KMS-11 (cell line): ENCODE measurements around the gene CFAP46.

Experiments used
- H2AFZ ChIP-seq: fragments of 200-600 bp; sonication (generic); 2 replicates; pipeline ENCODE4 v1.6.1; 2016; ENCODE audit warnings: antibody characterized with exemption, mixed run types, low read depth
- H3K27ac ChIP-seq: fragments of 200-600 bp; sonication (generic); 2 replicates; pipeline ENCODE4 v1.6.1; 2016; ENCODE audit warnings: mild to moderate bottlenecking, mixed run types
- H3K27me3 ChIP-seq: fragments of 200-600 bp; sonication (generic); 2 replicates; pipeline ENCODE4 v1.6.1; 2017; ENCODE audit warnings: mild to moderate bottlenecking, low read depth, mixed run types, moderate library complexity; ENCODE audit not compliant: insufficient read depth
- H3K36me3 ChIP-seq: fragments of 200-600 bp; sonication (generic); 2 replicates; pipeline ENCODE4 v1.6.1; 2017; ENCODE audit warnings: mild to moderate bottlenecking, mixed run types; ENCODE audit not compliant: insufficient read depth
- H3K4me1 ChIP-seq: fragments of 200-600 bp; sonication (generic); 2 replicates; pipeline ENCODE4 v1.6.1; 2016; ENCODE audit warnings: mild to moderate bottlenecking, low read depth, mixed run types; ENCODE audit not compliant: poor library complexity, severe bottlenecking
- H3K4me2 ChIP-seq: fragments of 200-600 bp; sonication (generic); 2 replicates; pipeline ENCODE4 v1.7.0; 2016; ENCODE audit warnings: mild to moderate bottlenecking, mixed run types
- H3K4me3 ChIP-seq: fragments of 200-600 bp; sonication (generic); IDR thresholded peaks from 2 replicates; pipeline ENCODE4 v1.6.1; 2017; ENCODE audit warnings: low read depth, low read length, mixed read lengths; ENCODE audit not compliant: insufficient read depth
- H3K79me2 ChIP-seq: fragments of 200-600 bp; sonication (generic); 2 replicates; pipeline ENCODE4 v1.6.1; 2016; ENCODE audit warnings: low read depth, mixed run types; ENCODE audit not compliant: insufficient read depth
- H3K9ac ChIP-seq: fragments of 200-600 bp; sonication (generic); 2 replicates; pipeline ENCODE4 v1.6.1; 2016; ENCODE audit warnings: mild to moderate bottlenecking, mixed run types
- H4K20me1 ChIP-seq: fragments of 200-600 bp; sonication (generic); 2 replicates; pipeline ENCODE4 v1.6.1; 2016; ENCODE audit warnings: mild to moderate bottlenecking, mixed run types; ENCODE audit not compliant: insufficient read depth
- CTCF ChIP-seq: fragments of 200-600 bp; sonication (generic); conservative IDR thresholded peaks from 2 replicates; pipeline ENCODE4 v1.6.1; 2017; ENCODE audit warnings: low read depth, mild to moderate bottlenecking, antibody characterized with exemption, low read length, moderate library complexity, mixed read lengths

Gene CFAP46

DNA sequence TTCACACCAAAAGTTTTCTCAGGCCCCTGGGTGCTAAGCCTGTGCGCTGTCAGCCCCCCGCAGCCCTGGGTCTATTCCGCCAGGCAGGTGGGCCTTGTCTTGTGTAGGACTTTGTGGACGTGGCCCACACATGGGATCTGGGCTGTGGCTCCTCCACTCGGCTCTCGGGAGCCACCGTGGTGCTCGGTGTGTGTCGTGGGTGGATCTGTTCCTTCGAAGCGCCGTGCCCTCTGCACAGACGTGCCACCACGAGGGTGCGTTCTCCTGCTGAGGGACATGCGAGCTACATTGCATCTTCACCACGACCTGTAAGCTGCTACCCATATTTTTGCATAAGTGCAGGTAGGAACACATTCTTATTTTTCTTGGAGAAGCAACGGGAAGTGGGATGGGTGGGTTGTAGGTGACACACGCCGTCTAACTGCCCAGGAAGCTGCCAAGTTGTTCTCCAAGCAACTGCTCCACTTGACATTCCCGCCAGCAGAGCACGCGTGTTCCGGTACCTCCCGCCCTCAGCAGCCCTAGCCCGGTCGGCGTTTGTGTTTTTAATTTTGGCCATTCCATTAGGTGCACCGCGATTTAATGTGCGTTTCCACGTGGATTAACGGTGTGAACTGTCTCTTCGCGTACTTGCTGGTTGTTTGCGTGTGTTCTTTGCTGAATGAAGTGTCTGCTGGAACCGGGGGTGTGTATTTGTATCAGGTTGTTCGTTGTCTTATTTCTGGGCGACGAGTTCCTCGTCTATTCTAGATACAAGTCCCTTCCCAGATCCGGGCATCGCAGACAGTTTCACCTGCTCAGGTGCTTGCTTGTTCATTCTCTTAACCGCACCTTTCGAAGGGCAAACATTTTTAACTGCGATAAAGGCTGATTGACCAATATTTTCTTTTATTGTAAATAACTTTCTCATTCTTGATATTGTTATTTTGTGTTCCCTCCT, 47.4 kb upstream of the CFAP46 start:
- Histone ChIP-seq H3K79me2 (no peaks in the 10 kb centered on the region), H4K20me1 (no peaks in the 10 kb centered on the region), H3K36me3 (no peaks in the 10 kb centered on the region), H3K4me1 (no peaks in the 10 kb centered on the region), H3K9ac (no peak overlapping the region), H3K27me3 (peaks cover 15% of the 10 kb centered on the region; the same call in 1 of the 2 replicates), H2AFZ (no peak overlapping the region), H3K4me3 (no peak overlapping the region), H3K4me2 (no peak overlapping the region), H3K27ac (no peak overlapping the region)
- no peak for TF ChIP-seq CTCF

- Histone ChIP-seq H4K20me1 (no peaks in the 10 kb centered on the region), H3K36me3 (no peaks in the 10 kb centered on the region), H3K4me1 (no peaks in the 10 kb centered on the region), H3K4me3 (no peak overlapping the region), H3K79me2 (no peaks in the 10 kb centered on the region), H2AFZ (no peak overlapping the region), H3K27me3 (peaks cover 19% of the 10 kb centered on the region; the same call in 1 of the 2 replicates), H3K4me2 (no peak overlapping the region), H3K27ac (no peak overlapping the region), H3K9ac (no peak overlapping the region)
- TF ChIP-seq CTCF = no peak
Observed at GRCh38 chr10:132988988-132989387, 46.6 kb upstream of the CFAP46 start.

DNA sequence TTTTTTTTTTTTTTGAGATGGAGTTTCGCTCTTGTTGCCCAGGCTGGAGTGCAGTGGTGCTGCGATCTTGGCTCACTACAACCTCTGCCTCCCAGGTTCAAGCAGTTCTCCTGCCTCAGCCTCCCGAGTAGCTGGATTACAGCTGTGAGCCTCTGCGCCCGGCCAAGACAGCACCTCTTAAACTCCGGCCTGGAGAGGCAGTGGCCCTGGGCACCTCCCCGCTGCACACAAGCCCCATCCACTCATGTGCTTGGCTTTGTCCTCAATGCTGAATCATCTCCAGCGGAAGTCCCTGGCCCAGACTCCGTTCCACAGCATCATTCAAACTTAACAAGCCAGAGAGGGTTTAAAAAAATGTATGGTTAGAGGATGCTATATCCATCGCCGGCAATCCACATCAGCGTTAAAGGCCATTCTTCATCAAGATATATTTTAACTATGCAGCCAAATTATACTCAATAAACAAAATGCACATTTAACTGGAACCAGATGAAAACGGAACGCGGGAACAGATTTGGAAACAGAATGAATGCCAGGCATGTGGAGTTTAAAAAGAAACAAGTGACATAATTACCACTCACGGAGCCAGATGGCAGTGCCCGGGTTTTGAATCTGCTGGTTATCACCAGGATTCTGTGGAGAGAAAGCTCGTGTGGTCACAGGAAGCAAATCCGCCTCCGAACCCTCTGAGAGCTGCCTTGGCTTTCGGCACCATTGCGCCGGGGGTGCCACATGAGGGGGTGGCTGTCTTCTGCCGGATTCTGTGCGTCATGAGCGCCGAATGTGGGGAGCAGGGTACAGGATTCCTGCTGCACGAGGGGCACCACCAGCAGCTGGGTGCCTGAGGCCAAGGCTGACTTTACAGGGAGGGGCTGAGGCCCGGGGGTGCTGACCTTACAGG, 45.6 kb upstream of the CFAP46 start:
- Histone ChIP-seq H3K36me3 (no peaks in the 10 kb centered on the region), H3K4me3 (no peak overlapping the region), H3K4me1 (no peaks in the 10 kb centered on the region), H3K4me2 (no peak overlapping the region), H2AFZ (no peak overlapping the region), H4K20me1 (no peaks in the 10 kb centered on the region), H3K9ac (no peak overlapping the region), H3K27me3 (peaks cover 20% of the 10 kb centered on the region; the same call in 1 of the 2 replicates), H3K27ac (no peak overlapping the region), H3K79me2 (no peaks in the 10 kb centered on the region)
- TF ChIP-seq CTCF = no peak

DNA sequence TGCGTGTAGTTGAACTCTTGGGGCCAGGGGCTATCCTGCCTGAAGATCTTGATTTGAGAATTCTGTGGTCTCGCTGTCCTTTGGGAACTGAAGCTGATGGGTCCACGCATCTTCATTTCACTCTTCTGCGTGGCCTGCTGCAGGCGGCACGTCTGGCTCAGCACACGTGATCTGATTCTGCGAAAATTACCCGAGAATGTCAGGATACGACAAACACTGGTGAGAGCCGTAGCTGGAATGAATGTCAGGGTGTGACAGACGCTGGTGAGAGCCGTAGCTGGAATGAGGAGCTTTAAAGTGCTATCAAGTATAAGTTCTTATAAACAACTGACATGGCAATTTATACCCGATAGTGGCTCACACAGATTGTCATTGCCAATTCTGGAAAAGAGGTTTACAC, 44.6 kb upstream of the CFAP46 start:
- Histone ChIP-seq H2AFZ (no peak overlapping the region), H3K4me3 (no peak overlapping the region), H3K27me3 (peaks cover 20% of the 10 kb centered on the region; the same call in 1 of the 2 replicates), H4K20me1 (no peaks in the 10 kb centered on the region), H3K4me1 (no peaks in the 10 kb centered on the region), H3K79me2 (no peaks in the 10 kb centered on the region), H3K27ac (no peak overlapping the region), H3K9ac (no peak overlapping the region), H3K36me3 (no peaks in the 10 kb centered on the region), H3K4me2 (no peak overlapping the region)
- no peak for TF ChIP-seq CTCF
